Chondrocyte (in vitro differentiated cells): ENCODE measurements around the gene ABHD12. TPM values are rescaled to one million over a fixed set of nuclear protein-coding genes. Genes with fewer than 3 reads are reported as not detected.

ENCODE experiments used
- DNase-seq: peaks from one replicate; pipeline ENCODE4 v3.0.0; 2021; ENCODE audit warnings: mixed read lengths, low spot score
- H3K27ac Mint-ChIP-seq: one replicate; pipeline ENCODE4 v1.8.0; 2021; ENCODE audit warnings: mild to moderate bottlenecking, moderate library complexity, mixed read lengths; ENCODE audit not compliant: unreplicated experiment
- H3K27me3 Mint-ChIP-seq: 2 replicates; pipeline ENCODE4 v1.8.0; 2021; ENCODE audit warnings: low read depth, mixed read lengths
- H3K36me3 Mint-ChIP-seq: 2 replicates; pipeline ENCODE4 v1.8.0; 2021; ENCODE audit warnings: low read depth, mixed read lengths
- H3K4me1 Mint-ChIP-seq: 2 replicates; pipeline ENCODE4 v1.8.0; 2021; ENCODE audit warnings: low read depth, mild to moderate bottlenecking, mixed read lengths
- H3K4me3 Mint-ChIP-seq: one replicate; pipeline ENCODE4 v1.8.0; 2021; ENCODE audit warnings: mild to moderate bottlenecking, moderate library complexity, mixed read lengths; ENCODE audit not compliant: unreplicated experiment
- H3K9me3 Mint-ChIP-seq: 2 replicates; pipeline ENCODE4 v1.8.0; 2021; ENCODE audit warnings: low read depth, mixed read lengths
- total RNA-seq: library from RNA; stranded (reverse); gene quantifications from 3 replicates; pipeline ENCODE4 v1.2.1, GENCODE V29; 2021
- TF ChIP-seq, protein P1 (sequence below): fragments of 200-600 bp; sonication (generic); IDR thresholded peaks from 2 replicates; pipeline ENCODE4 v1.5.0; 2021; ENCODE audit warnings: antibody characterized with exemption, mild to moderate bottlenecking, moderate library complexity

The ABHD12 gene
- total RNA-seq, 1 donor from 2014 or later = 49.4 TPM

DNA sequence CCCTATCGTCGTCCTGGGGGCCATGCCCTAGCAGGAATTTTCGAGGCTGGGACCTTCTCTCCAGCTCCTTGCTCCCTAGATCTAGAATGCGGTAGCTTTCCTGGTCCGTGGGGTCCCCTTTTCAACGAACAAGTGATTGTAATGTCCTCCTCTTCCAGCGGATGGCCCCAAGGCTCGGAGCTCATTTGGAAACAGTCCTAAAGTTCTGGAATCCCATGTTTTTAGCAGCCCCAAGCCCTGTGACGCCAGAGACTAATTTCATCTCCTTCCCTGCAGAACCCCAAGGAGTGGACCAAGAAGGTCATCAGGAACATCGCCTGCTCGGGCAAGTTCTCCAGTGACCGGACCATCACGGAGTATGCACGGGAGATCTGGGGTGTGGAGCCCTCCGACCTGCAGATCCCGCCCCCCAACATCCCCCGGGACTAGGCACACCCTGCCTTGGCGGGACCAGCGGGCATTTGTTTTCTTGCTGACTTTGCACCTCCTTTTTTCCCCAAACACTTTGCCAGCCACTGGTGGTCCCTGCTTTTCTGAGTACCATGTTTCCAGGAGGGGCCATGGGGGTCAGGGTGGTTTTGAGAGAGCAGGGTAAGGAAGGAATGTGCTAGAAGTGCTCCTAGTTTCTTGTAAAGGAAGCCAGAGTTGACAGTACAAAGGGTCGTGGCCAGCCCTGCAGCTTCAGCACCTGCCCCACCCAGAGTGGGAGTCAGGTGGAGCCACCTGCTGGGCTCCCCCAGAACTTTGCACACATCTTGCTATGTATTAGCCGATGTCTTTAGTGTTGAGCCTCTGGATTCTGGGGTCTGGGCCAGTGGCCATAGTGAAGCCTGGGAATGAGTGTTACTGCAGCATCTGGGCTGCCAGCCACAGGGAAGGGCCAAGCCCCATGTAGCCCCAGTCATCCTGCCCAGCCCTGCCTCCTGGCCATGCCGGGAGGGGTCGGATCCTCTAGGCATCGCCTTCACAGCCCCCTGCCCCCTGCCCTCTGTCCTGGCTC is 94.2 kb downstream of the ABHD12 start:
- Mint-ChIP-seq H3K27ac (peak overlapping the region; percentile 59), H3K27me3 (no peaks in the 10 kb centered on the region), H3K36me3 (peaks cover 17% of the 10 kb centered on the region), H3K4me3 (no peak overlapping the region), H3K4me1 (peaks cover 16% of the 10 kb centered on the region), H3K9me3 (no peaks in the 10 kb centered on the region)
- DNase-seq = no peak
- TF ChIP-seq, protein P1, sequence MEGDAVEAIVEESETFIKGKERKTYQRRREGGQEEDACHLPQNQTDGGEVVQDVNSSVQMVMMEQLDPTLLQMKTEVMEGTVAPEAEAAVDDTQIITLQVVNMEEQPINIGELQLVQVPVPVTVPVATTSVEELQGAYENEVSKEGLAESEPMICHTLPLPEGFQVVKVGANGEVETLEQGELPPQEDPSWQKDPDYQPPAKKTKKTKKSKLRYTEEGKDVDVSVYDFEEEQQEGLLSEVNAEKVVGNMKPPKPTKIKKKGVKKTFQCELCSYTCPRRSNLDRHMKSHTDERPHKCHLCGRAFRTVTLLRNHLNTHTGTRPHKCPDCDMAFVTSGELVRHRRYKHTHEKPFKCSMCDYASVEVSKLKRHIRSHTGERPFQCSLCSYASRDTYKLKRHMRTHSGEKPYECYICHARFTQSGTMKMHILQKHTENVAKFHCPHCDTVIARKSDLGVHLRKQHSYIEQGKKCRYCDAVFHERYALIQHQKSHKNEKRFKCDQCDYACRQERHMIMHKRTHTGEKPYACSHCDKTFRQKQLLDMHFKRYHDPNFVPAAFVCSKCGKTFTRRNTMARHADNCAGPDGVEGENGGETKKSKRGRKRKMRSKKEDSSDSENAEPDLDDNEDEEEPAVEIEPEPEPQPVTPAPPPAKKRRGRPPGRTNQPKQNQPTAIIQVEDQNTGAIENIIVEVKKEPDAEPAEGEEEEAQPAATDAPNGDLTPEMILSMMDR = peak; percentile 68

DNA sequence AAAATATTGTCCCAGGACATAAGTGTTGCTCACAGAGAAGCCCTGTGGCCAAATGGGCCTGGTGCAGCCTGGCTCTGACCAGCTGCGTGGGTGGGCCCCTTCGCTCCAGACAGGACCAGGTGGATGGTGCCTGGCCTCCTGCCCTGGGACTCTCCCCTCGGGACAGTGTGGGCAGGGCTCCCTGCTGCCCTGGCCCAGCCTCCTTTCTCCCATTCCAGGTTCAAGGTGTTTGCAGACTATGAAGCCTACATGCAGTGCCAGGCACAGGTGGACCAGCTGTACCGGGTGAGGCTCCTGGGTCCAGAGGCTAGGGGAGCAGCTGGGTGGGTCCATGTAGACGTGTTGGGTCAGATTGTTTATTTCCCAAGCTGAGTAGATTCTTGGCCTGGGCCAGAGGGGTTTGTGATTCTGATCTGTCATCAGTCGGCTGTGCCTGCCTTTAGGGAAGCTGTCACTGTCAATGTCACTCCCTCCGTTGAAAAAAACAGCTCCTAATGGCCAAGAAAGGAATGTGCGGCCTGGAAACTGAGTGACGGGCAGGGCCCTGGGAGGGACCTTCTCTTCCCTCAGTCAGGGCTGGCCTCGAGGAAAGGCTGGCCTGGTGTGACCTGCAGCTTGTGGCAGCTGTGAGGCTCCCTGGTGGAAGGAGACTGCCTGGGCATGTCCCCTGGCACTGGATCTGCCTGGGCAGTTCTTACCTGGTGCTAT is 95.1 kb downstream of the ABHD12 start:
- TF ChIP-seq, protein P1 = no peak
- no peaks in the 10 kb centered on the region for H3K27me3 Mint-ChIP-seq
- H3K4me1 Mint-ChIP-seq = peaks cover 16% of the 10 kb centered on the region
- H3K4me3 Mint-ChIP-seq = no peak overlapping the region
- no peak for DNase-seq
- peak overlapping the region; percentile 61 for H3K27ac Mint-ChIP-seq
- peaks cover 20% of the 10 kb centered on the region for H3K36me3 Mint-ChIP-seq
- no peaks in the 10 kb centered on the region for H3K9me3 Mint-ChIP-seq

DNA sequence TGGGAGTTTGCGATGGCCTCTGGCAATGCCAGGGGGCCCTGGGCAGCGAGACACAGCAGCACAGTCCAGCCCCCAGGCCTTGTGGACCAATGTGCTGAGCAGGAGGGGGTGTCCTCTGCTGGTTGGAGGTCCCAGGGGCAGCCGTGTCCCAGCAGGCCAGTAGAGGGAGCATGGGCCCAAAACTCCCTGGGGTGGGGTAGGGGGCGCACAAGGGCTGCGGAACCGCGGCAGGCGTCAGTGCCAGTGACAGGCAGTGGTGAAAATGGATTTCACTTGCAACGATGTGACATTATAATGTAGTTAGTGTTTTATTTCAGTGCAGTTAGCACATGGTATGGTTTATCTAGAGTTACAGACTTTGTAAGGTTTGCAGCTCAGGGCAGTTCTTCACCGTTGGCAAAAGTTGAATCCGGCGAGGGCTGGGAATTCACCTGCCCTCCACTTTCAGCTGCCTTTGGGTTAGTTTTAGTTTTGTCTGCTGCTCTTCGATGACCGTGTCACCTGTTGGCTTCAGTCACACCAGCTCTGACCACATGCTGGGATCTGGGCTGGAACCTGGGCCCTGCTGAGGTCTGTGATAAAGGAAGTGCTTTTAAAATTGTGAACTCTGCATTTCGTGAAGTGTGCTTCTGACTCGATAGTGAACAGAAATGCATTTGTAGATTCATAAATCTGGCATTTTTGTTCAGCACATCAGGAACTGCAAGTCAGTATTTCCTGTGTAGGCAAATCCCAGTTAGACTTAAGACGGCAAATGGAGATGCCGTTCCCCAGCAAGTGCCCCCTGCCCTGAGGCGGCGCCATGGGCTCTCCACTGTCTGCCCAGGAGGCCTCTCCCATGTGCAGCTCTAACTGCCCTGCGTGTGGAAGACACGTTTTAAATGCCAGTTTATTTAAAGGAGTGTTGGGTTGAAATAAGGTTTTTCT is 95.9 kb downstream of the ABHD12 start:
- Mint-ChIP-seq H3K36me3 (peaks cover 22% of the 10 kb centered on the region), H3K27ac (peak overlapping the region; percentile 61), H3K27me3 (no peaks in the 10 kb centered on the region), H3K4me3 (no peak overlapping the region), H3K4me1 (peaks cover 11% of the 10 kb centered on the region), H3K9me3 (no peaks in the 10 kb centered on the region)
- TF ChIP-seq, protein P1 = peak; percentile 84
- no peak for DNase-seq

DNA sequence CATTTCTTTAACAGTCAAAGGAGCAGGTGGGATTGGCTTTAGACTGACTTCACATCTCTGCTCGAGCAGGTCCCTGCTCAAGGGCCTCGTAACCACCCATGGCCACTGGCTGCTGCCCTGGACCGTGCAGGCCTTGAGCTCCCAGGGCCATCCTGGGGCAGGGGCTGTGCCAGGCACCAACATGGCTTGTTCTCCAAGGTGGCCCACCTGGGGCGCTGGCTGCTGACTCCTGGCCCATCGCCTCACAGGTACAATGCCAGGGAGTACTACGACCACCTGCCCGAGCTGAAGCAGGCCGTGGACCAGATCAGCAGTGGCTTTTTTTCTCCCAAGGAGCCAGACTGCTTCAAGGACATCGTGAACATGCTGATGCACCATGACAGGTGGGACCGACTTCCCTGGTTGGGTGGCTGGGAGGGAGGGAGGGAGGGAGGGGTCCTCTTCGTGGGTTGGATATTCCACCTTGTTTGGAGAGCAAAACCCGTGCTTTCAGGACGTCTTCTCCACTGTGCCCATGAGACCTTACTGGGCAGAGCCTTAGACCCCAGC is 96.7 kb downstream of the ABHD12 start:
- TF ChIP-seq, protein P1 = no peak
- Mint-ChIP-seq H3K9me3 (no peaks in the 10 kb centered on the region), H3K4me3 (no peak overlapping the region), H3K4me1 (peaks cover 9% of the 10 kb centered on the region), H3K36me3 (peaks cover 29% of the 10 kb centered on the region), H3K27me3 (no peaks in the 10 kb centered on the region), H3K27ac (no peak overlapping the region)
- DNase-seq = no peak
